Kidney (tissue), 14 donors: ENCODE data around the gene SCMH1. TPM values are rescaled to one million over a fixed set of nuclear protein-coding genes. Genes with fewer than 3 reads are reported as not detected.
"Not testable (repeated sequence)": the region's sequence is repeated elsewhere in the genome, so short reads cannot be mapped to it uniquely, and the experiment has no call there.

ENCODE experiments used
- DNase-seq, 5 donors: peaks; one replicate each; pipeline ENCODE4 v3.0.0-alpha.2; 2013 to 2020
- FAIRE-seq: peaks from 2 replicates; lab custom pipeline; 2012; peaks lifted over from hg19 to GRCh38; lab: Jason Lieb, UNC
- H3K27ac ChIP-seq, 2 donors: one replicate each; pipeline ENCODE4 v1.7.0; 2013; ENCODE audit warnings: low read depth in 2 of 2, low read length in 2 of 2, inconsistent platforms in 1 of 2
- H3K27me3 ChIP-seq: one replicate; pipeline ENCODE4 v1.7.1; 2013; ENCODE audit warnings: low read length, inconsistent platforms; ENCODE audit not compliant: control insufficient read depth, insufficient read depth
- H3K36me3 ChIP-seq, 3 donors: one replicate each; pipeline versions ENCODE4 v1.7.0 to v1.7.1; 2013; ENCODE audit warnings: low read length in 3 of 3, control low read depth in 1 of 3, inconsistent platforms in 1 of 3; ENCODE audit not compliant: insufficient read depth in 3 of 3, control insufficient read depth in 2 of 3
- H3K4me1 ChIP-seq, 3 donors: one replicate each; pipeline versions ENCODE4 v1.7.0 to v1.7.1; 2013; ENCODE audit warnings: low read length in 3 of 3, inconsistent platforms in 1 of 3, low read depth in 1 of 3; ENCODE audit not compliant: control insufficient read depth in 2 of 3, insufficient read depth in 2 of 3
- H3K4me3 ChIP-seq, 3 donors: one replicate each; pipeline versions ENCODE4 v1.7.0 to v1.8.1; 2013; ENCODE audit warnings: low read length in 3 of 3, control low read depth in 1 of 3, inconsistent platforms in 1 of 3
- H3K9ac ChIP-seq, 3 donors: one replicate each; pipeline versions ENCODE4 v1.7.0 to v1.7.1; 2013; ENCODE audit warnings: low read length in 3 of 3, control low read depth in 1 of 3, inconsistent platforms in 1 of 3
- H3K9me3 ChIP-seq, 3 donors: one replicate each; pipeline versions ENCODE4 v1.7.0 to v1.7.1; 2013; ENCODE audit warnings: low read length in 3 of 3, control low read depth in 1 of 3, inconsistent platforms in 1 of 3; ENCODE audit not compliant: control insufficient read depth in 2 of 3, insufficient read depth in 1 of 3
- intact Hi-C: fragments of 100-400 bp; cut with DNase I; formaldehyde crosslinking; loops from one replicate; pipeline ENCODE4 v1.11.1; 2022
- polyA plus RNA-seq: library from polyadenylated mRNA; stranded (reverse); fragments of 350-450 nt; fragmentation: Illumina TruSeq; extraction: RNeasy Lipid Tissue Mini Kit (QIAGEN cat#74804); gene quantifications from one replicate; pipeline ENCODE4 v1.2.3, GENCODE V29; 2014; ENCODE audit warnings: low read depth, low replicate concordance; ENCODE audit not compliant: insufficient read depth
- total RNA-seq: library from RNA; stranded (reverse); fragmentation: NEBNext Ultra II Directional; extraction: Animal tissue kit (Norgen Biotek cat#: 25700); gene quantifications from one replicate; pipeline ENCODE4 v1.2.1, GENCODE V29; 2021
- TF ChIP-seq, protein P1 (sequence below): IDR thresholded peaks from 3 replicates; pipeline ENCODE4 v1.5.1; 2012; ENCODE audit warnings: mild to moderate bottlenecking, moderate library complexity, borderline replicate concordance; ENCODE audit not compliant: insufficient read depth; ENCODE audit errors: extremely low read depth
- donor health status: control.
- donor health status: control.
- donor health status: control.
- donor health status: control.
- donor health status: control.
- donor health status: DM: yes; HTN: yes; CAD: no.
- donor health status: Normal renal cell carcinoma (clear cell type).

SCMH1 gene
- total and polyA plus RNA-seq, 2 donors from 2014 or later: 26.4 to 58.3 TPM

DNA sequence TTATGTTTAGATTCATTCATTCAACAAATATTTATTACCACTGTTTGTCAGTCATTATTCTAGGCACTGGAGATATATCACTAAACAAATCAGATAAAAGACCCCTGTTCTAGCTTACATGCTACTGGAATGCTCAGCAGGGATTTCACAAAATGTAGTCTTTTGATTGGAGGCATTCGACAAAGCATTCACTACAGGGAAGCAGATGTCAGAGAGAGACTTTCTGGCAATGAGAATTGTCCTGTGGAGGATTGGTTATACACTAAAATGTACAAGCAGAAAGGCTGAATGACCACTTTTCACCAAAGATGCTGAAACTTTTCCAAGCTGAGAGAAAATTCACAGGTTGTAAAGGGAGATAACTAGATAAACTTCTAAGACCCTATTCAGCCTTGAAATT, 57.7 kb downstream of the SCMH1 start:
- Histone ChIP-seq H3K27me3 (no peaks in the 10 kb centered on the region), H3K4me3 (no peak overlapping the region), H3K9me3 (no peaks in the 10 kb centered on the region), H3K36me3 (no peaks in the 10 kb centered on the region), H3K4me1 (no peaks in the 10 kb centered on the region), H3K27ac (no peak overlapping the region), H3K9ac (no peak overlapping the region)
- TF ChIP-seq, protein P1, sequence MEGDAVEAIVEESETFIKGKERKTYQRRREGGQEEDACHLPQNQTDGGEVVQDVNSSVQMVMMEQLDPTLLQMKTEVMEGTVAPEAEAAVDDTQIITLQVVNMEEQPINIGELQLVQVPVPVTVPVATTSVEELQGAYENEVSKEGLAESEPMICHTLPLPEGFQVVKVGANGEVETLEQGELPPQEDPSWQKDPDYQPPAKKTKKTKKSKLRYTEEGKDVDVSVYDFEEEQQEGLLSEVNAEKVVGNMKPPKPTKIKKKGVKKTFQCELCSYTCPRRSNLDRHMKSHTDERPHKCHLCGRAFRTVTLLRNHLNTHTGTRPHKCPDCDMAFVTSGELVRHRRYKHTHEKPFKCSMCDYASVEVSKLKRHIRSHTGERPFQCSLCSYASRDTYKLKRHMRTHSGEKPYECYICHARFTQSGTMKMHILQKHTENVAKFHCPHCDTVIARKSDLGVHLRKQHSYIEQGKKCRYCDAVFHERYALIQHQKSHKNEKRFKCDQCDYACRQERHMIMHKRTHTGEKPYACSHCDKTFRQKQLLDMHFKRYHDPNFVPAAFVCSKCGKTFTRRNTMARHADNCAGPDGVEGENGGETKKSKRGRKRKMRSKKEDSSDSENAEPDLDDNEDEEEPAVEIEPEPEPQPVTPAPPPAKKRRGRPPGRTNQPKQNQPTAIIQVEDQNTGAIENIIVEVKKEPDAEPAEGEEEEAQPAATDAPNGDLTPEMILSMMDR: no peak
- FAIRE-seq: no peak
- intact Hi-C loops: no loop called here
- DNase-seq: no peak

DNA sequence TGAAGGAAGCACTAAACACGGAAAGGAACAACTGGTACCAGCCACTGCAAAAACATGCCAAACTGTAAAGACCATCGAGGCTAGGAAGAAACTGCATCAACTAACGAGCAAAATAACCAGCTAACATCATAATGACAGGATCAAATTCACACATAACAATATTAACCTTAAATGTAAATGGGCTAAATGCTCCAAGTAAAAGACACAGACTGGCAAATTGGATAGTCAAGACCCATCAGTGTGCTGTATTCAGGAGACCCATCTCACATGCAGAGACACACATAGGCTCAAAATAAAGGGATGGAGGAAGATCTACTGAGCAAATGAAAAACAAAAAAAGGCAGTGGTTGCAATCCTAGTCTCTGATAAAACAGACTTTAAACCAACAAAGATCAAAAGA, 63.9 kb downstream of the SCMH1 start:
- H3K27ac ChIP-seq, H3K9ac ChIP-seq, H3K4me3 ChIP-seq, FAIRE-seq, H3K27me3 ChIP-seq, DNase-seq, H3K36me3 ChIP-seq, H3K4me1 ChIP-seq, intact Hi-C loops, H3K9me3 ChIP-seq: not testable (repeated sequence)

DNA sequence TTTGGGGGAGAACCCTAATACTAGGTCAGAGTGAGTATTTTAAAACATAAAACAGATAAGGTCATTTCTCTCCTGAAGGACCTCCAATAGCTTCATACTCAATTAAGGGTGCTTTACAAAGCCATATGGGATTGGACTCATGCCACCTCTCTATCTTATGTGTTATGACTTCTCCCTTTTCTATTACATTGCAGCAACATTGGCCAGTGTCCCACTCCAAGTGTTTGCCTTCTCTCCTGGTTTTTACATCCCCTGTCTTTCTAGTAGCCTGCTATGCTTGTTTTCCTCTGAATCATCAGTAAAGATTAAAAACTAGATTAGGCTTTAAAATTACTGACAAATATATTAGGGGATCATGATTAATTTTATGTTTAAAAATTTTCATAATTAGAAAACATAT, 66.6 kb downstream of the SCMH1 start:
- TF ChIP-seq, protein P1: no peak
- intact Hi-C loops: no loop called here
- FAIRE-seq: no peak

DNA sequence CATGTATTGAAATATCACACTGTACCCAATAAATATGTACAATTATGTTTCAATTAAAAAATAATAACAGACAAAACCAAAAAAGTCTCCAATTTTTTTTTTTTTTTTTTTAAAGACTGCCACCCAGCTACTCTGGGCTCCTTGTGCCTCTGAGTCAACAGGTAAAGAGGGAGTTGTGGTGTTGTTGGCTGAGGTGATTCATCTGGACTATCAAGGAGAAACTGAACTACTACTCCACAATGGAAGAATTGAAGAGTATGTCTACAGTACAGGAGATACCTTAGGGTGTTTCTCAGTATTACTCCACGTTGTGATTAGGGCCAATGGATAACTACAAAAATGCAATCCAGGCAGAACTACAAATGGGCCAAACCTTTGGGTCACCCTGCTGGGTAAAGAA, 67.9 kb downstream of the SCMH1 start:
- no peak overlapping the region for H3K9ac ChIP-seq
- no peaks in the 10 kb centered on the region for H3K27me3 ChIP-seq
- H3K27ac ChIP-seq: no peak overlapping the region
- H3K36me3 ChIP-seq: no peaks in the 10 kb centered on the region
- H3K4me1 ChIP-seq: peaks cover 0 to 5% (median 2%) of the 10 kb centered on the region in 3 donors
- no peaks in the 10 kb centered on the region for H3K9me3 ChIP-seq
- FAIRE-seq (no peak), DNase-seq (no peak)
- TF ChIP-seq, protein P1: no peak
- H3K4me3 ChIP-seq: no peak overlapping the region
- intact Hi-C loops: no loop called here

More for the DNA sequence above, 66.6 kb downstream of the SCMH1 start:
- H3K4me3 ChIP-seq: no peak overlapping the region
- no peaks in the 10 kb centered on the region for H3K9me3 ChIP-seq
- no peaks in the 10 kb centered on the region for H3K27me3 ChIP-seq
- H3K4me1 ChIP-seq: no peaks in the 10 kb centered on the region
- H3K27ac ChIP-seq: no peak overlapping the region
- no peak overlapping the region for H3K9ac ChIP-seq
- H3K36me3 ChIP-seq: no peaks in the 10 kb centered on the region
- DNase-seq: no peak
